HG03064 (cell line): Measurements from ENCODE around the gene EP400.
A peak's percentile ranks its signal among the peaks of the same experiment; 100 is the strongest.

Source experiments
- ATAC-seq: cut with Tn5 transposase; IDR thresholded peaks from one replicate; pipeline ENCODE4 v1.9.1; 2021; ENCODE audit warnings: low read depth; ENCODE audit not compliant: unreplicated experiment

The EP400 gene, protein sequence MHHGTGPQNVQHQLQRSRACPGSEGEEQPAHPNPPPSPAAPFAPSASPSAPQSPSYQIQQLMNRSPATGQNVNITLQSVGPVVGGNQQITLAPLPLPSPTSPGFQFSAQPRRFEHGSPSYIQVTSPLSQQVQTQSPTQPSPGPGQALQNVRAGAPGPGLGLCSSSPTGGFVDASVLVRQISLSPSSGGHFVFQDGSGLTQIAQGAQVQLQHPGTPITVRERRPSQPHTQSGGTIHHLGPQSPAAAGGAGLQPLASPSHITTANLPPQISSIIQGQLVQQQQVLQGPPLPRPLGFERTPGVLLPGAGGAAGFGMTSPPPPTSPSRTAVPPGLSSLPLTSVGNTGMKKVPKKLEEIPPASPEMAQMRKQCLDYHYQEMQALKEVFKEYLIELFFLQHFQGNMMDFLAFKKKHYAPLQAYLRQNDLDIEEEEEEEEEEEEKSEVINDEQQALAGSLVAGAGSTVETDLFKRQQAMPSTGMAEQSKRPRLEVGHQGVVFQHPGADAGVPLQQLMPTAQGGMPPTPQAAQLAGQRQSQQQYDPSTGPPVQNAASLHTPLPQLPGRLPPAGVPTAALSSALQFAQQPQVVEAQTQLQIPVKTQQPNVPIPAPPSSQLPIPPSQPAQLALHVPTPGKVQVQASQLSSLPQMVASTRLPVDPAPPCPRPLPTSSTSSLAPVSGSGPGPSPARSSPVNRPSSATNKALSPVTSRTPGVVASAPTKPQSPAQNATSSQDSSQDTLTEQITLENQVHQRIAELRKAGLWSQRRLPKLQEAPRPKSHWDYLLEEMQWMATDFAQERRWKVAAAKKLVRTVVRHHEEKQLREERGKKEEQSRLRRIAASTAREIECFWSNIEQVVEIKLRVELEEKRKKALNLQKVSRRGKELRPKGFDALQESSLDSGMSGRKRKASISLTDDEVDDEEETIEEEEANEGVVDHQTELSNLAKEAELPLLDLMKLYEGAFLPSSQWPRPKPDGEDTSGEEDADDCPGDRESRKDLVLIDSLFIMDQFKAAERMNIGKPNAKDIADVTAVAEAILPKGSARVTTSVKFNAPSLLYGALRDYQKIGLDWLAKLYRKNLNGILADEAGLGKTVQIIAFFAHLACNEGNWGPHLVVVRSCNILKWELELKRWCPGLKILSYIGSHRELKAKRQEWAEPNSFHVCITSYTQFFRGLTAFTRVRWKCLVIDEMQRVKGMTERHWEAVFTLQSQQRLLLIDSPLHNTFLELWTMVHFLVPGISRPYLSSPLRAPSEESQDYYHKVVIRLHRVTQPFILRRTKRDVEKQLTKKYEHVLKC (N-terminal part only)

DNA sequence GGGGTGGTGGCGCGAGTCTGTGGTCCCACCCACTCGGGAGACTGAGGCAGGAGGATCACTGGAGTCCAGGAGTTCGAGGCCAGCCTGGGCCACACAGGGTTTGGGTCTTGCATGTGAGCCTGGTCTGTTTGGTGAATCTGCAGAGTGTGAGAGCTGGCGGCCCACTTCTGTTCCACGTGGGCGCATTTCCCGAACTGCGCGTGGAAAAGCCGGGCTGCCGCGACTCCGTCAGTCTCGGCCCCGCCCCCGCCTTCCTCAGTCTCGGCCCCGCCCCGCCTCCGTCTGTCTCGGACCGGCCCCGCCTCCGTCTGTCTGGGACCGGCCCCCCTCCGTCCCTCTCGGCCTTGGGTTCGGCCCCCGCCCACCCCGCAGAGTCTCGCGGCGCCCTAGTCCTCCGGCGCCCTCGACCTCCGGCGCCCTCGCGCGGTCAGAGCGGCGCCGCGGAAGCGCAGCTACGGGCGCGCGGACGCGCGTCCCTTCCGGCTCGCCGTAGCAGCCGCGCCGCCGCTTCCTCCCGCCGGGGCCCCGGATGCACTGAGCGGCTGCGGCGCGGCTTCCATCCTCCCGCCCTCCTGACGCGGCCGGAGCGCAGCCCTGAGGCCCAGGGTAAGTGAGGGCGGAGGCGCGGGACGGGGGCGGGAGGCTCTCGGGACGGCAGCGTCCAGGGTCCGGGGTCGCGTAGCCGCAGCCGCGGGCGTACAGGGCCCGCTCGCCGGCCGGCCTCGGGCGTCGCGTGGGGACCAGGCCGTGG is at the start of gene EP400:
Gene EP400 (plus strand): TSS at position 512 of the 751 bp plus-strand sequence. CDS start 10,678 bp downstream, outside the sequence.
- ATAC-seq = peak; percentile 88

DNA sequence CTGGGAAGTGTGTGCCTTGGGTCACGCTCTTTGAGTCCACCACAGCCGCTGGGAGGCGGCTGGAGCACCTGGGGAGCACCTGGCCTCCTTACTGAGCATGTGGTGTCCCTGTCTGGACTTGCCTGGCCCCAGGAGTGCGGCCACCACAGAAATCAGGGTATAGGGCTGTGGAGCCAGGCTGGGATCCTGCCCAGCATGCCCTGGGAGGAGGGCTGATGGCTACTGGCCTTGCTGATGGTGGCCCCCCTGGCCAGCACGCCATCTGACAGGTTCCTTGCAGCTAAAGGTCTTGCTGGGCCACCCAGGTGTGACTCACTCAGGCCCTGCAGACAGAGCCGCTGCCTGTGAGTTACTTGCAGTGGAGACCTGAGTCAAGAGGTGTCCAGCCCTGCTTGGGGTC is 49.3 kb upstream of the EP400 start:
- ATAC-seq = no peak

DNA sequence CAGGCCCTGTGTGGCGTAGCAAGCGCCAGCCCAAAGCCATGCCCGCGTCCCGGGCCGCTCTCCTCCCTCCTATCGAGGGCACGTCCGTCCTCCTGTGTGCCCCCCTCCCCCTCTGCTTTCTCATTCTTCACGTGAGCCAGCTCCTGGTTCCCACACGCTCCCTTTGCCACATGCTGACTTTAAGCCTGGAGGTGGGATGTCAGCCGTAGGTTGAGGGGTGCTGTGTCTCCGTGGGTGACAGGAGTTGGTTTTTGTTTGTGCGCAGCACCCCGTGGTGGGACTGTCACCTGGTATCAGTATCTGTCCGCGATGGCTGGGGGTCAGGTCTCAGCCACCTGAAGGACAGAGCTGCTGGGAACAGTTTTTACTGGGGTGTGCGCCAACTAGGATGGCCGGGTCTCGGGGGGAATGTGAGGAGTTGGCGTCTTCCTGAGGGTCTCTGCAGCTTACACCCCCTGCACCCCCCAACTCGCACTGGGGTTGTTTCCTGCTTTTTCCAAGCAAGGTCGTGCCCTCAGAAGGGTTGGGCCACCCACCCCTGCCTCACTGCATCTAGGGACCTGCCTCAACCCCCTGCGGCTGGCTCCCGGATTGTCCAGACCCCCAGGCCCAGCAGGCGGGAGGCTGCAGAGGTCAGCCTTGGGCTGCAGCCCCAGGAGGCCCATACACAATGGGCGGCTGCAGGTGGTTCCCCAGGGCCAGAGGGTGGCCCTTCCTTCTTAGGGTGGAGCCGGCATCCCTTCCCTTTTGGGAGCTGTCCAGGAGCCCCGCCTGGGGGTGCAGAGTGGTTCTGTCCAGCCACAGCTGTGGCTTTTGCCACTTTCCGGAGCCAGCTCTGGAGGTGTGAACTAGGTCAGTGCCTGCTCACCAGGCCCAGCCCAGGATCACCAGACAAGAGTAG is 48.1 kb upstream of the EP400 start:
- no peak for ATAC-seq

DNA sequence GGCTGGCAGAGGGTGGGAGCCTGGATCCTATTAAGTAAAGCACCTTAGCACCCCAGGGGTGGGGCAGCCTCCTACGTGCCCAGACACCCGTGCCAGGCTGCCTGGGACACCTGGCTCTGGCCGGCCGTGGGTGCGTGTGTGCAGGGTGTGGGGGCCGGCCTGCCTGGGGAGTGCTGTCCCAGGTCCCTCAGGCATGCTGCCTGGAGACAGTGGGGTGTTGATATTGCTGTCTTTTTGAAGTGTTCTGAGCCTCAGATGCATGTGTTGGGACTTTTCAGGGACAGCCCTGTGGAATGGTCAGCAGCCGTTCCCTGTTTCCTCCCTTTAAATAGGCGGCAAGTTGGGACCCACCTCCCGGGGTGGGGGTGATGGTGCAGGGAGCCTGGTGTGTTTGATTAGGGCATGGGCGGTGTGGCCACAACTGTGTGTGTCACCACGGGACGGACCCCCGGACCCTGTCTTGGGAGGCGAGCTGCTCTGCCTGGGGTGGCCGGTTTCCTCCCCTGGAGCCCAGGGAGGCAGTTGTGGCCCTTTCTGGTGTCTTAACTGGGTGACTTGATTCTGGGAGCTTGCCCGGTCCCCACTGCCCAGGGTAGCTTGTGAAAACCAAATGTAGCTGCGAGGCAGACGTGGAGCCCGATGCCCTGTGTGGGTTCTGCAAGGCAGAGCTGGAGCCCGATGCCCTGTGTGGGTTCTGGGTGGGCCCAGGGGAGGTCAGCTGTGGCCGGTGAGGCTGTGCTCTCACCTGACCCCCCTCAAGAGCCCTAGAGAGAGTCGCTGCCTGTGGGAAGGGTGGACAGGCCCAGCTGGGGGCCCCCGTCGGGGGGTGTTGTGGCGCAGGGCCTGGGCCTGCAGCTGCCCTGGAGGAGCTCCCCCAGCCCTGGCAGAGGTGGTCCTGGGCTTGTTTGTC is 47.2 kb upstream of the EP400 start:
- no peak for ATAC-seq

DNA sequence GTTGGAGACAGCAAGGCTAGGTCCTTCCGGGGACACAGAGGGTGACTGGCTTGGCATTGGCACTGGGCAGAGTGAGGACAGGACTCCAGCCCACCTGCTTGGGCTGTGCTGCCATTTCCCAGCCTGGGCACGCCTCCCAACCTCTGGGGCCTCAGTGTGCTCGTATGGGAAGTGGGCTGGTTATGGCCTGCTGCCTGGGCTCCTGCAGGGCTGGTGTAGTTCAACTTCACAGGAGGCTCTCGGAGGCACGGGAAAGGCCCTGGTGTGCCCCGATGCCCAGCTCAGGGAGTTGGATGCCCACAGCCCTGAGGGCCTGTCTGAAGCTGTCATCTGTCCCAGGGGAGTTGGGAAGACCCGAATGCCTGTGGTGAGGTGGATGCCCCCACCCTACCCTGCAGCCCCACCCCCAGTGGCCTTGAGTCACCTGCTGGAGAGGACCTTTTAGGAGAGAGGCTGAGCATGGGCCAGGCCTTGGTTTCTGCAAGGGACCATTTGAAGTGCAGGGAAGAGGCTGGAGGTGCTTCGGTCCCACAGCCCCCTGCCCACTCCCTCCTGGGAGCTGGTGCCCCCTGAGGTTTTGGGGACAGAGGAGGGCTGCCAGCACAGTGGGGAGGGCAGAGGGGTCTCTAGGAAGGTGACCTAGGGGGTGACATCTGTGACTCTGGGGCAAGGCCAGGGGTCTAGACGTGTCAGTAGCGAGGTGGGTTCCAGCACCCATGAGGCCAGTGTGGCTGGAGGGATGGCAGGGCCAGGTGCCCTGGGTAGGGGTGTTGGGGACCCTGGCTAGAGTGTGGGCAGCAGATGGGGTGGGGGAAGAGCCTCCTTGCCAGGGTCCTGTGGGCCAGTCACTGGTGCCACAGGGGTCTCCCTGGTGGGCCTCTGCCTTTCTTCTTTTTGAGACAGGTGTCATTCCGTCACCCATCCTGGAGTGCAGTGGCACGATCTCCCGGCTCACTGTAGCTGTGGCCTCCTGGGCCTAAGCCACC is 46.2 kb upstream of the EP400 start:
- ATAC-seq = no peak

DNA sequence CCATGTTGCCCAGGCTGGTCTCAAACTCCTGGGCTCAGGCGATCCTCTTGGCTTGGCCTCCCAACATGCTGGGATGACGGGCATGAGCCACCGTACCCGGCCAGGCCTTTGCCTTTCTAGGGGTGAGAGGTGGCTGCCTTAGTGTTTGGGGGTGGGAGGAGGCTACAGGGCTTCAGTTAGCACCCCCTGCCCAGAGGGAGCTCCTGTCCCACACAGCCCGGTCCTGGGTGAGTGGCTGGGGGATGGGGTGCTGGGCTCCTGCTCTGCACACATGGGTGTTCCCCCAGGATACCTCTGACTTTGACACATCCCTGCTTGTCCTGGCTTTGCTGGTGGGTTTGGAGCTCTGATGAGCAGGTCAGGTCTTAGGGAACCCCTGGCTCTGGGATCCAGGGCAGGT is 45.4 kb upstream of the EP400 start:
- no peak for ATAC-seq

DNA sequence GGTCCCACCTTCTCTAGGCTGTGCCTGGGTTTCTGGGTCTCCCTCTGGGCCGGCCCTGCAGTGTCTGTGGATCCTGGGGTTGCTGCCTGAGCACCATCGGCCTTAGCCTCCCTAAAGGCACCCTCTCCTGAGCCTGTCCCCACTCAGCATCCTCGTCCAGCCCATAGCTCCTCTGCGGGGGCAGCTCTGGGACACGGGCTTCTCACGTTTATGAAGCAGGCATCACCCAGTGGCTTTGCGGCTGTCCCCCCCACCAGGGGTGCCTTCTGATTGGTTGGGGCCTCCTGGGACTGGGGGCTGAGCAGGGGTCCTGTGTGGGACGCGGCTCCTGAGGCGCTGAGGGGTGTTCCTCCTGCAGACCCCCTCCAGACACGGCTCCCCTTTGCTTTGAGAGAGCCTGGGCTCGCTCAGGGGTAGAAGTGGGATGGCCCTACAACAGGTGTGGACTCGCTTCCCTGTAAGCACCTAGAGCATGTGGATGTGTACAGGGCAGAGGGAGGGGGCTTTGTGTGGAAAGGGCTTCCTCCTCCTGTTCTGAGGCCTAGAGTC is 44.6 kb upstream of the EP400 start:
- no peak for ATAC-seq

DNA sequence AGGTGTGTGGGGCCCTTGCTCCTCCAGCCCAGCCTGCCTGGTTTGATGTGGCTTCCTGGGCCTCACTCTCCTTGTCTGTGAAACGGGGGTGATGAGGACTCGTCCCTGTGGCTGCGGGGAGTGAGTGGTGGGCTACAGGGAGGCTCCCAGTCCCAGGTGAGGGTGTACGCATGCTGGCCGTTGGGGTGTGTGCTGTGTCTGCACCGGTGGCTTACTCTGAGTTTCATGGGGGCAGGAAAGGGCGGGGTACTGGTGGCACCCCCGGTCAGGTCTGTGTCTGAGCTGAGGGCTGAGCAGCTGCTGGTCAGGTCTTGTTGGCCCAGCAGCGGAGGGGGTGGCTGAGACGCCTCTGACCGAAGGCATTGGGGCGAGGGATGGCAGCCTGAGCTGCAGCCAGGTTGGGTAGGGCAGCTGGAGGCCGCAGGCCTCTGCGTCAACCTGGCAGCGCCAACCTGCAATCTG is 44.1 kb upstream of the EP400 start:
- no peak for ATAC-seq

DNA sequence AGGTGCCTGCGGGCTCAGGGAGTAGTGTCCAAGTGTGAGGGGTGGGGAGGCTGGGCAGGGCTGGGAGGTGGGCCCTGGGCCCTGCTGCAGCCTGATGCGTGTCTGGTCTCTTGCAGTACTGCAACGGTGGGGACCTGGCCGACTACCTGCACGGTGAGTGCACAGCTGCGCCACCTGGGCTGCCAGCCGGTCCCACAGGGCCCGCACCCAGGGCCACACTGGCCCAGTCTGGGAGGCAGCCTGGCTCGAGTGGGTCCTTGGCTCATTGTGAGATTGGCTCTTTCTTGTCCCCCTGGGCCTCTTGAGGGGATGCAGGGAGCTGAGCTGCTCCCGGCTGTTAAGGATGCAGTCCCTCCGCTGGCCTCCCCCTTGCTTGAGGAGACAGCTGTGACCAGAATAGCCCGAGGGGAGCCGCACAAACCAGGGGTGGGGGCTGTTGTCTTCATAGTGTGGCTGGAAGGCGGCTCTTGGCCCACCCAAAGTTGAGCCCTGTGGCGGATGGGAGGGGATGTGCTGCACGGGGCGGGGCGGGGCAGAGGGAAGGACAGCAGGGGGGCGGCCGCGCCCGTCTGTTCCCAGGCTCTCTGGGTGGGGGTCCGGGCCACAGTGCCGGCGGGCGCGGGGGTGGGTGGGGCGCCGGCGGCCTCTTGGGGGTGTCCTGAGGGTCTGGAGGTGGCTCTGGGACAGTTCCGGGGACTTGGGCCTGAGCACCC is 42.2 kb upstream of the EP400 start:
- ATAC-seq = no peak

DNA sequence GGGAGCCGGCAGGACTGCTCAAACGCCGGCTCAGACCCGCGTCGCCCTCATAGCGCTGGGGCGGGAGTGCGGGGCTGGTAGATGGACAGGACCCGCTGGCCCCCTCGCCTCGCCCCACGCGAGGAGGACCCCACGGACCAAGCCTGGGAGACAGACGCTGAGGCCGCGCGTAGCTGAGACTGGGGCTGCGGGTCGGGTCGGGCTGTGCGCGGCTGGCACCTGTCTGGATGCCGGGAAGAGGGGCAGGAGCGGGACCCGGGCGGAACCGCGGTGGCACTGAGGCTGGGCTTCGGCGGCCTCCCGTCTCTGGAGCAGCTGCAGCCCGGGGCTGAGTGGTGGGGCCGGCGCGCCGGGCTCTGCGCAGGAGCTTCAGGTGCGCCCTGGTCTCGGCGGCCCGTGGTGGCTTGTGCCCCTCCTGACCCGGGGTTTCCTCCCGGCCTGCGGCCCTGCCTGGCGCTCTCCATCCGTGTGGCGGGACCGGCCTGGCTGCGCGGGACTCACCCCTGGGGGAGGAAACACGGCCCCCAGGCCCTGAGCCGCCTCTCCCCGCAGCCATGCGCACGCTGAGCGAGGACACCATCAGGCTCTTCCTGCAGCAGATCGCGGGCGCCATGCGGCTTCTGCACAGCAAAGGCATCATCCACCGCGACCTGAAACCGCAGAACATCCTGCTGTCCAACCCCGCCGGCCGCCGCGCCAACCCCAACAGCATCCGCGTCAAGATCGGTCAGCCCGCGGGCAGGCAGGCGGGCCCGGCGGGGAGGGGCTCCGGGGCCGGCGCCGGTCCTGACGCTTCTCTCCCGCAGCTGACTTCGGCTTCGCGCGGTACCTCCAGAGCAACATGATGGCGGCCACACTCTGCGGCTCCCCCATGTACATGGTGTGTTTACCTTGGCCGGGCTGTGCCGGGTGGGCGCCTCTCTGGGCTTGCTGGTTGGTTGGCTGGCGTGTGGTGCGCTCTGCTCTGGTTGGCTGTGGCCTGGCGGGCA is 41.4 kb upstream of the EP400 start:
- no peak for ATAC-seq

DNA sequence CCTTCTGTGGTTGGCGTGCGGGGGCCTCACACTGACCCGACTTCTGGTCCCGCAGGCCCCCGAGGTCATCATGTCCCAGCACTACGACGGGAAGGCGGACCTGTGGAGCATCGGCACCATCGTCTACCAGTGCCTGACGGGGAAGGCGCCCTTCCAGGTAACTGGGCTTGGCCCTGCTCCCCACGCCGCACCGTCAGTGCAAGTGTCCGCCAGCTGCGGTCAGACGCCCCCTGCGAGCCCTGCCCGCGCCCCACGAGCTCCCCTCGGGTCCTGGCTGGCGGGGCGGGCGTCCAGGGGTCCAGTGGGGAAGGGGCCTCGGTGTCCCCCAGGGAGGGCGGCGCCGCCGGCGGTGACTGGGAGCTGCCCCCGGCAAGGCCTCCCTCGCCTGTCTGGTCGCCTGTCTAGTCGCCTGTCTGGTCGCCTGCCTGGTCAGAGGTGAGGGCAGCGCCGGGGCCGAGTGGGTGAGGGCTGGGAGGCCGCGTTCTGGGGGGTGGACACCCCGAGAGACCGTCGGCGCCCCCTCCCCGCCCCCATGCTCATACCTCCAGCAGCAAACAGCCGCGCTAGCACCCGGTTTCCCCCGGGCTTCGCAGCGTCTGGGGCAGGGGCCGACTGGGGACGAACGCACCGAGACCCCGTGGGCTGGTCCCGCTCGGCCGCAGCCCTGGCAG is 40.5 kb upstream of the EP400 start:
- no peak for ATAC-seq

DNA sequence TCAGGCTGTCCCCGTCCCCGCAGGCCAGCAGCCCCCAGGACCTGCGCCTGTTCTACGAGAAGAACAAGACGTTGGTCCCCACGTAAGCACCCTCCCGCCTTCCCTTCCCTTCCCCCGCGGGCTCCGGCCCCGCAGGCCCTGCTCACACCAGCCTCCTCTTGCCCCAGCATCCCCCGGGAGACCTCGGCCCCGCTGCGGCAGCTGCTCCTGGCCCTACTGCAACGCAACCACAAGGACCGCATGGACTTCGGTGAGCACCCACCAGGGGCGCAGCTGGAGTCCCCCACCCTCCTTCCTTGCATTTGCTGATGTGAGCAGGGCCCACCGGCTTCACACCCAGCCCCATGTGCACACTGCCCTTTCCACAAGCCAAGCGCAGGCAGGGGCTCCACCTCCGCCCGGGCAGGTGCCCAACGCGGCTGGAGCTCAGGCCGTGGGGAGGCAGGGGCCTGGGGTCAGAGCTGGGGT is 40.0 kb upstream of the EP400 start:
- ATAC-seq = no peak

DNA sequence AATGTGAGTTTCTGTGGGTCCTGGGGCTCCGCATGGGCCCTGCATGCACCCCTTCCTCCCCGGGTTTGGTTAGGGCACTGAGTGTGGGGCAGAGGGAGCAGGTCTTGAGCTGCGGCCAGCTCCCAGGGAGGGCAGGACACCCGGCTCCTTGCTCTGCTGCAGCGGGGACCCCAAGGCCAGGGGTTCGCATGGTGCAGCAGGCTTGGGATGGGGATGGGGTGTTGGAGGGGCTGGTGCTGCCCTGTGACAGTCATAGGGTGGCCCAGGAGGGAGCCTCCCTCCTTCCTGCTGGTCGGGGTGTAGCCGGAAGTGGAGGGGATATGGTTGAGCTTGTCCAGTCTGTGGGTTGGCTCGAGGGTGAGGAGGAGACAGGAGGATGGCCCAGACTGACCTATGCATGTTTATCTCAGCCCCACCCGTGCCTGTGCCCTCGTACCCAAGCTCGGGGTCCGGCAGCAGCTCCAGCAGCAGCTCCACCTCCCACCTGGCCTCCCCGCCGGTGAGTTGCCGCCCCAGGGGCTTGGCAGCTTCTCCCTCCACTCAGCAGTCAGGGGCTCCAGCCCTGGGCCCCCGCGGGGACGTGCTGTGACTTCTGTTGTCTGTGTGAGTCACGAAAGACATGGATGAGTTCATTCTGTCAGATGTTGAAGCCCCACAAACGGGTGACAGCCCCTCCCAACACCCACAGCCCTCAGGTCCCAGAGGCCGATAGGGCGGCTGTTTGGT is 39.3 kb upstream of the EP400 start:
- no peak for ATAC-seq
